ENCODE measurements around the gene KDM5B. TPM values are rescaled to one million over a fixed set of nuclear protein-coding genes. Genes with fewer than 3 reads are reported as not detected.

The KDM5B gene
- total and polyA plus RNA-seq, 3 experiments from 2014 or later, result 14.2 to 22.7 (median 18.6) TPM

- H3K36me3 ChIP-seq (ENCODE audit: insufficient read depth, low read length), result no peaks in the 10 kb centered on the region
- no peak for DNase-seq
- H3K4me3 ChIP-seq (ENCODE audit: low read length), result no peak overlapping the region
- H3K27ac ChIP-seq (ENCODE audit: low read depth, low read length), result no peak overlapping the region
- H3K4me1 Mint-ChIP-seq, result peaks cover 20 to 47% (median 22%) of the 10 kb centered on the region in 3 donors
- ChIA-PET POLR2A (no interaction called here), CTCF (no interaction called here)
- H3K9me3 Mint-ChIP-seq, result no peaks in the 10 kb centered on the region
- peaks cover 3% of the 10 kb centered on the region for H3K4me1 ChIP-seq (ENCODE audit: insufficient read depth, low read length)
- H3K27me3 Mint-ChIP-seq, result no peaks in the 10 kb centered on the region
- H3K4me3 Mint-ChIP-seq, result no peak overlapping the region
- peak overlapping the region in 1 of 8 donors; percentile 22 for H3K27ac Mint-ChIP-seq
- H3K27me3 ChIP-seq (ENCODE audit: insufficient read depth, low read length, poor library complexity, severe bottlenecking), result no peaks in the 10 kb centered on the region
- H3K36me3 Mint-ChIP-seq, result peaks cover 0 to 2% (median 0%) of the 10 kb centered on the region in 3 donors
- H3K9me3 ChIP-seq (ENCODE audit: low read length), result no peaks in the 10 kb centered on the region
These were observed 14.0 kb downstream of the KDM5B start for GRCh38 chr1:202794051-202794740.

DNA sequence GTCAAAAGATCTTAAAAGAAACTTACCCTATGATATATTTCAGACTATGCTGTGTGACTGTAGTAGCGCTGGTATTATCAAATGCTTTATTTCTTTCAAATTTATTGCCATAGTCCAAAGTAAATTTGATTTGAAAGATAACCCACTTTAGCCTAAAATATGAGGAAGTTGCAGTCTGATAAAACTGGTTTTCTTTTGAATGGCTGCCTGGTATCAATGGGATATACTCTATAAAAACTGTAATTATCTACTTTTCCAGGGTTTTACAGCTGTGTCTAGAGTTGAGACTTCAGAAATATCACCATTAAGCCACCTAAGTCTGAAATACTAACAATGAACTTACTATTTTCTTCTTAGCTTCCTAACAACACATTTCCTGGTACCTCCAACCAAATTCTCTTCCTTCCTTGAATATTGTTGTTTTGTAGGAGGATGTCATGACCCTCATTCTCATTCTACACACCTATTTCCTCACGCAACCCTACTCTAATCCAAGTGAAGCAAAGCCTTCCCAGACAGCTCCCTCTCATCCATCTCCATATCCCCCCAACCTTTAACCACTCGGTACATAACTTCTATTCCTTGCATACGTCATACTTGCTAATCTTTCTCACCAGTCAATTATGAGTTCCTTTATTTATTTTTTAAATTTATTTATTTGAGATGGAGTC, 17.0 kb downstream of the KDM5B start:
- no peaks in the 10 kb centered on the region for H3K9me3 ChIP-seq (ENCODE audit: low read length)
- Mint-ChIP-seq H3K4me3 (no peak overlapping the region), H3K4me1 (peaks cover 14 to 40% (median 25%) of the 10 kb centered on the region in 3 donors), H3K36me3 (no peaks in the 10 kb centered on the region), H3K27ac (peak overlapping the region in 1 of 8 donors; percentile 24), H3K27me3 (no peaks in the 10 kb centered on the region), H3K9me3 (no peaks in the 10 kb centered on the region)
- no peaks in the 10 kb centered on the region for H3K36me3 ChIP-seq (ENCODE audit: insufficient read depth, low read length)
- ChIA-PET POLR2A (no interaction called here), CTCF (interaction anchor here (1.1 kb wide), 1 partner anchor 9 kb away, joined by 3 read pairs; no protein-coding TSS in a partner anchor)
- no peak for DNase-seq
- no peak overlapping the region for H3K4me3 ChIP-seq (ENCODE audit: low read length)
- H3K4me1 ChIP-seq (ENCODE audit: insufficient read depth, low read length), result peaks cover 3% of the 10 kb centered on the region
- no peaks in the 10 kb centered on the region for H3K27me3 ChIP-seq (ENCODE audit: insufficient read depth, low read length, poor library complexity, severe bottlenecking)
- H3K27ac ChIP-seq (ENCODE audit: low read depth, low read length), result no peak overlapping the region

DNA sequence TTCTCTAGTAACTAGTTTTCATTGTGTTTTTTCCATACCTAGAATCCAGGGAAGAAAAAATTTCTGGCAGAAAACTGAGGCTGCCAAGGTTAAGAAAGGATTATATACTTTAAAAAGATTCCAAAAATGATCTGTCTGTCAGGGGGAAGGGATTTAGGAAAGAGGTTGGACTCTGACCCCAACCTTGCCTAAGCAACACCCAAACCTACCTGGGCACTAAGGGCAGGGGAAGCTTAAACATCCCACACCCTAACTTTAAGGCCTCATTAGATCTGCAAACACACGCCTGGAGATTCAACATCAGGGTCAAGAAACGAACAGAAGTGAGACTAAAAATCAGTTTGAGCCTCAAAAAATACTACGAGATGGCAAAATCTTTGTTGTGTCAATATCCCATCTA, 19.4 kb downstream of the KDM5B start:
- H3K27me3 Mint-ChIP-seq, result no peaks in the 10 kb centered on the region
- H3K27me3 ChIP-seq (ENCODE audit: insufficient read depth, low read length, poor library complexity, severe bottlenecking), result no peaks in the 10 kb centered on the region
- no peak overlapping the region for H3K27ac ChIP-seq (ENCODE audit: low read depth, low read length)
- H3K27ac Mint-ChIP-seq, result peak overlapping the region in 2 of 8 donors; percentile 29 to 66
- no peaks in the 10 kb centered on the region for H3K36me3 ChIP-seq (ENCODE audit: insufficient read depth, low read length)
- ChIA-PET POLR2A (no interaction called here), CTCF (no interaction called here)
- no peak overlapping the region for H3K4me3 Mint-ChIP-seq
- DNase-seq, result no peak
- H3K36me3 Mint-ChIP-seq, result no peaks in the 10 kb centered on the region
- no peaks in the 10 kb centered on the region for H3K9me3 ChIP-seq (ENCODE audit: low read length)
- H3K4me3 ChIP-seq (ENCODE audit: low read length), result no peak overlapping the region
- peaks cover 3% of the 10 kb centered on the region for H3K4me1 ChIP-seq (ENCODE audit: insufficient read depth, low read length)
- peaks cover 20 to 52% (median 40%) of the 10 kb centered on the region in 3 donors for H3K4me1 Mint-ChIP-seq
- no peaks in the 10 kb centered on the region for H3K9me3 Mint-ChIP-seq

GRCh38 chr1:202786804-202787203, 21.4 kb downstream of the KDM5B start:
- Mint-ChIP-seq H3K4me3 (no peak overlapping the region), H3K27ac (no peak overlapping the region), H3K4me1 (peaks cover 21 to 50% (median 46%) of the 10 kb centered on the region in 3 donors), H3K9me3 (no peaks in the 10 kb centered on the region), H3K36me3 (no peaks in the 10 kb centered on the region), H3K27me3 (no peaks in the 10 kb centered on the region)
- CTCF ChIA-PET, result no interaction called here
- no peaks in the 10 kb centered on the region for H3K4me1 ChIP-seq (ENCODE audit: insufficient read depth, low read length)
- DNase-seq, result no peak
- H3K27ac ChIP-seq (ENCODE audit: low read depth, low read length), result no peak overlapping the region
- POLR2A ChIA-PET, result no interaction called here
- no peak overlapping the region for H3K4me3 ChIP-seq (ENCODE audit: low read length)
- no peaks in the 10 kb centered on the region for H3K27me3 ChIP-seq (ENCODE audit: insufficient read depth, low read length, poor library complexity, severe bottlenecking)
- H3K9me3 ChIP-seq (ENCODE audit: low read length), result no peaks in the 10 kb centered on the region
- H3K36me3 ChIP-seq (ENCODE audit: insufficient read depth, low read length), result no peaks in the 10 kb centered on the region

- CTCF ChIA-PET, result no interaction called here
- H3K27ac Mint-ChIP-seq, result no peak overlapping the region
These were observed 27.0 kb downstream of the KDM5B start for GRCh38 chr1:202781180-202781579.

GRCh38 chr1:202770135-202770534, 38.1 kb downstream of the KDM5B start:
- Mint-ChIP-seq H3K36me3 (peaks cover 0 to 66% (median 18%) of the 10 kb centered on the region in 3 donors), H3K27me3 (no peaks in the 10 kb centered on the region), H3K4me3 (no peak overlapping the region), H3K4me1 (no peaks in the 10 kb centered on the region), H3K27ac (no peak overlapping the region), H3K9me3 (no peaks in the 10 kb centered on the region)
- ChIA-PET POLR2A (no interaction called here), CTCF (no interaction called here)
- Histone ChIP-seq H3K9me3 (ENCODE audit: low read length) (no peaks in the 10 kb centered on the region), H3K27me3 (ENCODE audit: insufficient read depth, low read length, poor library complexity, severe bottlenecking) (no peaks in the 10 kb centered on the region), H3K4me3 (ENCODE audit: low read length) (no peak overlapping the region), H3K36me3 (ENCODE audit: insufficient read depth, low read length) (peaks cover 29% of the 10 kb centered on the region), H3K27ac (ENCODE audit: low read depth, low read length) (no peak overlapping the region), H3K4me1 (ENCODE audit: insufficient read depth, low read length) (no peaks in the 10 kb centered on the region)
- DNase-seq, result no peak

More at GRCh38 chr1:202781180-202781579, 27.0 kb downstream of the KDM5B start:
- Histone ChIP-seq H3K9me3 (ENCODE audit: low read length) (no peaks in the 10 kb centered on the region), H3K27ac (ENCODE audit: low read depth, low read length) (no peak overlapping the region), H3K27me3 (ENCODE audit: insufficient read depth, low read length, poor library complexity, severe bottlenecking) (no peaks in the 10 kb centered on the region), H3K4me3 (ENCODE audit: low read length) (no peak overlapping the region), H3K36me3 (ENCODE audit: insufficient read depth, low read length) (no peaks in the 10 kb centered on the region), H3K4me1 (ENCODE audit: insufficient read depth, low read length) (no peaks in the 10 kb centered on the region)
- DNase-seq, result no peak
- POLR2A ChIA-PET, result no interaction called here
- peaks cover 19 to 41% (median 39%) of the 10 kb centered on the region in 3 donors for H3K4me1 Mint-ChIP-seq
- H3K27me3 Mint-ChIP-seq, result no peaks in the 10 kb centered on the region
- no peaks in the 10 kb centered on the region for H3K9me3 Mint-ChIP-seq
- H3K36me3 Mint-ChIP-seq, result peaks cover 0 to 10% (median 3%) of the 10 kb centered on the region in 3 donors
- no peak overlapping the region for H3K4me3 Mint-ChIP-seq

DNA sequence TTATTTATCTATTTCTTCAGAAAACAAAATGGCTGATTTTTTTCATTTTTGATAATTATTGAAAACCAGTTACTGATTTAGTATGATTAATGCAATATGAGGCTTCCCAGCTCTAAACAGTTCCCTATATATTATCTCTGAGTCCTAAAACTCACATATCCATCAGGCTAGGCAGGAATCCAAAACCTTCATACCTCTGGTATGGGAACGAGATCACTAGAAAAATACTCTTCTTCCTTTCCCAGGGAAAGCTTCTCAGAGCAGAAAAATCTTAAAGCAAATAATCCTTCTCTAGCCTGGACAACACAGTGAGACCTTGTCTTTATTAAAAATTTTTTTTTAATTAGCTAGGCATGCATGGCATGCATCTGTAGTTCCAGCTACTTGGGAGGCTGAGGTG, 42.5 kb downstream of the KDM5B start:
- peaks cover 10% of the 10 kb centered on the region for H3K36me3 ChIP-seq (ENCODE audit: insufficient read depth, low read length)
- H3K27ac ChIP-seq (ENCODE audit: low read depth, low read length), result no peak overlapping the region
- H3K4me3 ChIP-seq (ENCODE audit: low read length), result no peak overlapping the region
- Mint-ChIP-seq H3K9me3 (no peaks in the 10 kb centered on the region), H3K36me3 (peaks cover 0 to 66% (median 17%) of the 10 kb centered on the region in 3 donors), H3K4me1 (no peaks in the 10 kb centered on the region), H3K27ac (peak overlapping the region in 1 of 8 donors; percentile 11), H3K27me3 (no peaks in the 10 kb centered on the region), H3K4me3 (no peak overlapping the region)
- no peak for DNase-seq
- ChIA-PET POLR2A (no interaction called here), CTCF (no interaction called here)
- no peaks in the 10 kb centered on the region for H3K27me3 ChIP-seq (ENCODE audit: insufficient read depth, low read length, poor library complexity, severe bottlenecking)
- H3K4me1 ChIP-seq (ENCODE audit: insufficient read depth, low read length), result no peaks in the 10 kb centered on the region
- no peaks in the 10 kb centered on the region for H3K9me3 ChIP-seq (ENCODE audit: low read length)

GRCh38 chr1:202762019-202762418, 46.2 kb downstream of the KDM5B start:
- ChIA-PET POLR2A (no interaction called here), CTCF (no interaction called here)
- Mint-ChIP-seq H3K4me3 (no peak overlapping the region), H3K27ac (peak overlapping the region in 2 of 8 donors; percentile 8 to 78), H3K36me3 (peaks cover 5 to 72% (median 15%) of the 10 kb centered on the region in 3 donors), H3K9me3 (no peaks in the 10 kb centered on the region), H3K4me1 (no peaks in the 10 kb centered on the region), H3K27me3 (no peaks in the 10 kb centered on the region)
- peaks cover 15% of the 10 kb centered on the region for H3K36me3 ChIP-seq (ENCODE audit: insufficient read depth, low read length)
- no peak overlapping the region for H3K27ac ChIP-seq (ENCODE audit: low read depth, low read length)
- H3K4me1 ChIP-seq (ENCODE audit: insufficient read depth, low read length), result no peaks in the 10 kb centered on the region
- no peak for DNase-seq
- no peak overlapping the region for H3K4me3 ChIP-seq (ENCODE audit: low read length)
- no peaks in the 10 kb centered on the region for H3K27me3 ChIP-seq (ENCODE audit: insufficient read depth, low read length, poor library complexity, severe bottlenecking)
- no peaks in the 10 kb centered on the region for H3K9me3 ChIP-seq (ENCODE audit: low read length)

All from CD8-positive, alpha-beta memory T cell (primary cell).